Trophoblast cell (in vitro differentiated cells and primary cell): ENCODE measurements around the gene CGN.
A peak's percentile ranks its signal among the peaks of the same experiment; 100 is the strongest.

Experiments
- DNase-seq, 2 donors: peaks; one replicate each; pipeline ENCODE4 v3.0.0-alpha.2; 2016
- H2AFZ ChIP-seq: 2 replicates; pipeline ENCODE4 v1.6.1; 2013; ENCODE audit warnings: low read length, moderate library complexity, mild to moderate bottlenecking; ENCODE audit not compliant: insufficient read depth, poor library complexity
- H2AK5ac ChIP-seq: 2 replicates; pipeline ENCODE4 v1.6.1; 2013; ENCODE audit warnings: mild to moderate bottlenecking, low read length
- H2BK120ac ChIP-seq: 2 replicates; pipeline ENCODE4 v1.6.1; 2013; ENCODE audit warnings: low read length, mild to moderate bottlenecking, moderate library complexity; ENCODE audit not compliant: insufficient read depth, poor library complexity
- H2BK12ac ChIP-seq: 2 replicates; pipeline ENCODE4 v1.6.1; 2013; ENCODE audit warnings: mild to moderate bottlenecking, low read length, moderate library complexity
- H2BK5ac ChIP-seq: 2 replicates; pipeline ENCODE4 v1.6.1; 2013; ENCODE audit warnings: low read length, low read depth, moderate library complexity, mild to moderate bottlenecking; ENCODE audit not compliant: poor library complexity
- H3K14ac ChIP-seq: 2 replicates; pipeline ENCODE4 v1.6.1; 2013; ENCODE audit warnings: mild to moderate bottlenecking, low read length
- H3K18ac ChIP-seq: 2 replicates; pipeline ENCODE4 v1.6.1; 2013; ENCODE audit warnings: mild to moderate bottlenecking, low read length
- H3K23ac ChIP-seq: 2 replicates; pipeline ENCODE4 v1.6.1; 2013; ENCODE audit warnings: low read length
- H3K27ac ChIP-seq: 2 replicates; pipeline ENCODE4 v1.5.1; 2013; ENCODE audit warnings: low read depth, mild to moderate bottlenecking, inconsistent platforms, low read length, moderate library complexity
- H3K27me3 ChIP-seq: 2 replicates; pipeline ENCODE4 v1.6.1; 2013; ENCODE audit warnings: inconsistent platforms, mild to moderate bottlenecking, low read length, moderate library complexity; ENCODE audit not compliant: insufficient read depth
- H3K36me3 ChIP-seq, 2 experiments: 1 replicate in 1 of 2; 2 replicates in 1 of 2; pipeline ENCODE4 v1.6.1; 2013; ENCODE audit warnings: low read length in 2 of 2, mild to moderate bottlenecking in 2 of 2, moderate library complexity in 1 of 2; ENCODE audit not compliant: insufficient read depth in 2 of 2, control insufficient read depth in 1 of 2
- H3K4ac ChIP-seq: 2 replicates; pipeline ENCODE4 v1.6.1; 2013; ENCODE audit warnings: low read depth, mild to moderate bottlenecking, low read length, moderate library complexity
- H3K4me1 ChIP-seq, 2 experiments: 1 replicate in 1 of 2; 2 replicates in 1 of 2; pipeline ENCODE4 v1.6.1; 2013; ENCODE audit warnings: low read length in 2 of 2, mild to moderate bottlenecking in 2 of 2, moderate library complexity in 1 of 2; ENCODE audit not compliant: insufficient read depth in 2 of 2, control insufficient read depth in 1 of 2
- H3K4me2 ChIP-seq: 2 replicates; pipeline ENCODE4 v1.6.1; 2013; ENCODE audit warnings: inconsistent platforms, mild to moderate bottlenecking, low read length, moderate library complexity
- H3K4me3 ChIP-seq: 2 replicates; pipeline ENCODE4 v1.5.1; 2013; ENCODE audit warnings: mild to moderate bottlenecking, low read depth, low read length, inconsistent platforms
- H3K79me1 ChIP-seq: one replicate; pipeline ENCODE4 v1.6.1; 2013; ENCODE audit warnings: low read length
- H3K79me2 ChIP-seq: 2 replicates; pipeline ENCODE4 v1.6.1; 2013; ENCODE audit warnings: low read length, mild to moderate bottlenecking; ENCODE audit not compliant: control insufficient read depth, insufficient read depth, poor library complexity
- H3K9ac ChIP-seq: 2 replicates; pipeline ENCODE4 v1.6.1; 2013; ENCODE audit warnings: mild to moderate bottlenecking, low read length
- H3K9me3 ChIP-seq: 2 replicates; pipeline ENCODE4 v1.6.1; 2013; ENCODE audit warnings: low read depth, mild to moderate bottlenecking, control low read depth, inconsistent platforms, low read length; ENCODE audit not compliant: insufficient read depth
- H4K12ac ChIP-seq: 2 replicates; pipeline ENCODE4 v1.6.1; 2013; ENCODE audit warnings: low read depth, mild to moderate bottlenecking, low read length, moderate library complexity
- H4K8ac ChIP-seq: 2 replicates; pipeline ENCODE4 v1.6.1; 2013; ENCODE audit warnings: low read depth, mild to moderate bottlenecking, low read length, moderate library complexity
- H4K91ac ChIP-seq: one replicate; pipeline ENCODE4 v1.6.1; 2013; ENCODE audit warnings: low read depth, mild to moderate bottlenecking, low read length, moderate library complexity
- WGBS: extraction: QIAGEN DNeasy Blood & Tissue Kit; methylation state at CpG from one replicate; pipeline ENCODE4 v1.1.7; 2013; ENCODE audit warnings: missing lambda C conversion rate; ENCODE audit not compliant: insufficient read length, insufficient coverage; ENCODE audit errors: extremely low coverage; 5-methylcytosine and 5-hydroxymethylcytosine counted together

CGN gene

GRCh38 chr1:151492120-151492519 lies 19.1 kb upstream of the CGN start:
- no peak overlapping the region for H2BK12ac ChIP-seq
- no peak overlapping the region for H3K23ac ChIP-seq
- no peak overlapping the region for H2BK5ac ChIP-seq
- H3K79me2 ChIP-seq = no peaks in the 10 kb centered on the region
- H3K9me3 ChIP-seq = no peaks in the 10 kb centered on the region
- H2AFZ ChIP-seq = no peak overlapping the region
- no peak overlapping the region for H3K4me2 ChIP-seq
- H3K14ac ChIP-seq = no peak overlapping the region
- no peak overlapping the region for H3K4me3 ChIP-seq
- H3K18ac ChIP-seq = no peak overlapping the region
- no peak overlapping the region for H4K91ac ChIP-seq
- H3K4ac ChIP-seq = no peak overlapping the region
- H2AK5ac ChIP-seq = no peak overlapping the region
- H4K8ac ChIP-seq = no peak overlapping the region
- H3K4me1 ChIP-seq = peaks cover 2 to 3% of the 10 kb centered on the region in 2 experiments
- DNase-seq = no peak
- no peaks in the 10 kb centered on the region for H3K36me3 ChIP-seq
- H3K27ac ChIP-seq = no peak overlapping the region
- H3K9ac ChIP-seq = no peak overlapping the region
- H2BK120ac ChIP-seq = no peak overlapping the region
- no peaks in the 10 kb centered on the region for H3K27me3 ChIP-seq
- H3K79me1 ChIP-seq = no peaks in the 10 kb centered on the region
- H4K12ac ChIP-seq = no peak overlapping the region
- no CpG with 5 or more reads among the region's 1 CpG for WGBS

GRCh38 chr1:151493042-151493441 lies 18.1 kb upstream of the CGN start:
- Histone ChIP-seq H2AFZ (no peak overlapping the region), H3K23ac (no peak overlapping the region), H3K79me1 (no peaks in the 10 kb centered on the region), H3K36me3 (no peaks in the 10 kb centered on the region), H3K79me2 (no peaks in the 10 kb centered on the region), H2BK12ac (no peak overlapping the region), H3K18ac (no peak overlapping the region), H3K4me2 (no peak overlapping the region), H3K4ac (no peak overlapping the region), H3K14ac (no peak overlapping the region), H4K91ac (no peak overlapping the region), H2BK5ac (no peak overlapping the region), H3K27me3 (no peaks in the 10 kb centered on the region), H3K4me1 (peaks cover 2 to 3% of the 10 kb centered on the region in 2 experiments), H3K9ac (no peak overlapping the region), H2AK5ac (no peak overlapping the region), H2BK120ac (no peak overlapping the region), H4K8ac (no peak overlapping the region), H4K12ac (no peak overlapping the region), H3K9me3 (no peaks in the 10 kb centered on the region), H3K4me3 (no peak overlapping the region), H3K27ac (no peak overlapping the region)
- DNase-seq = no peak
- 100% methylated on average over 1 of the region's 3 CpGs for WGBS

DNA sequence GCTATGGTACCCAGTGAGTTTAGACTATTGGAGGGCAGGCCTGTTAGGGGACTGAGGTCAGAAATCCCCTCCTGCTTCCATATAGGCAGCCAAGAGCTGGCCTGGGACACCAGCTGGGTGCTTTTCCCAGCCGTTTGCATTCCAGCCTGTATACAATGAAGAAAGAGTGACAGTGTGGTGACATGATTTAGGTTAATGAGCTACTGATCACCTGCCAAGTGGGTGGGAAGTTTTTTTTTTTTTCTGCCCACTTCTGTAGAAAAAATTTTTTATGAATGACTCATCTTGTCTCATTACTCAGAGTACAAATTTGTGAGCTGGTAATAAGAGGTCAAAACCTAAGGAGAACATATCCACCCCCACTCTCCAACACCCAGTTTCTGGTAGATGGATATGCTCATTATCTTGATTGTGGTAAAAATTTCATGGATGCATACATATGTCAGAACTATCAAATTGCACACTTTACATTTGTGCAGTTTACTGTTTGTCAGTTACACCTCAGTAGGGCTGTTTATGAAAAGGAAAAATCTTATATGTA lies 16.4 kb upstream of the CGN start:
- Histone ChIP-seq H2BK12ac (no peak overlapping the region), H2AFZ (no peak overlapping the region), H3K18ac (no peak overlapping the region), H4K8ac (no peak overlapping the region), H3K14ac (no peak overlapping the region), H2BK120ac (no peak overlapping the region), H3K27me3 (no peaks in the 10 kb centered on the region), H2AK5ac (no peak overlapping the region), H3K4ac (no peak overlapping the region), H3K4me3 (no peak overlapping the region), H3K4me2 (no peak overlapping the region), H3K4me1 (peaks cover 2 to 3% of the 10 kb centered on the region in 2 experiments), H3K9me3 (no peaks in the 10 kb centered on the region), H3K9ac (no peak overlapping the region), H4K91ac (no peak overlapping the region), H3K23ac (no peak overlapping the region), H2BK5ac (no peak overlapping the region), H4K12ac (no peak overlapping the region), H3K27ac (no peak overlapping the region), H3K79me2 (no peaks in the 10 kb centered on the region), H3K79me1 (no peaks in the 10 kb centered on the region), H3K36me3 (no peaks in the 10 kb centered on the region)
- no CpG with 5 or more reads among the region's 1 CpG for WGBS
- DNase-seq = peak in 1 of 2 donors; percentile 19

DNA sequence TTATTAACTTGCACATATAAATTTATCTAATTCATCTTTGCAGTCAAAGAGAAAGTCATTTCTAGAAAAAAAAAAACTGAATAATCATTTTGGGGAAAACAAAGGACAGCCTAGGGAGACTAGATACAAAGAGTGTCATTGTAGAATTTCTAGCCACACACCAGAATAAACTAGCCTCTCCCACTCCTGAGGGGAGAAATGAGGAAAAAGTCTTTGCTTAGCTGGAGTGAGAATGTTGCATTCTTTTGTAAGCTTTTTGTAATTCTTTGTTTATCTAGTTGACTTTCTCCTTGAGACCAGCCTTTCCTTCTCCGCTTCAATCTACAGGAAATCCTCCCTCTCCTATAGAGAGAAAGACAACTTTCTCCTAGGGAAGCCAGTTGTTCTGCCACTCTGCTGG lies 15.9 kb upstream of the CGN start:
- Histone ChIP-seq H2BK120ac (no peak overlapping the region), H2AFZ (no peak overlapping the region), H3K18ac (no peak overlapping the region), H3K14ac (no peak overlapping the region), H3K79me2 (no peaks in the 10 kb centered on the region), H3K27ac (no peak overlapping the region), H4K8ac (no peak overlapping the region), H3K4ac (no peak overlapping the region), H3K23ac (no peak overlapping the region), H3K27me3 (no peaks in the 10 kb centered on the region), H2AK5ac (no peak overlapping the region), H4K12ac (no peak overlapping the region), H3K4me1 (peaks cover 2 to 3% of the 10 kb centered on the region in 2 experiments), H3K4me2 (no peak overlapping the region), H3K79me1 (no peaks in the 10 kb centered on the region), H3K9ac (no peak overlapping the region), H3K9me3 (no peaks in the 10 kb centered on the region), H3K36me3 (no peaks in the 10 kb centered on the region), H4K91ac (no peak overlapping the region), H2BK5ac (no peak overlapping the region), H3K4me3 (no peak overlapping the region), H2BK12ac (no peak overlapping the region)
- no peak for DNase-seq
- WGBS = no CpG with 5 or more reads among the region's 1 CpG
